Loucy (cell line): ENCODE data around the gene COMMD7.

Source experiments
- H2AFZ ChIP-seq: fragments of 200-600 bp; sonication (generic); 2 replicates; pipeline ENCODE4 v1.6.0; 2016; ENCODE audit warnings: antibody characterized with exemption, mild to moderate bottlenecking, low read length, moderate library complexity
- H3F3A ChIP-seq: fragments of 200-600 bp; 2 replicates; pipeline ENCODE4 v1.6.0; 2016; ENCODE audit warnings: antibody characterized with exemption, low read depth, mild to moderate bottlenecking
- H3K27me3 ChIP-seq: fragments of 200-600 bp; sonication (generic); 2 replicates; pipeline ENCODE4 v1.6.1; 2014; ENCODE audit warnings: low read length, mild to moderate bottlenecking; ENCODE audit not compliant: insufficient read depth, poor library complexity, severe bottlenecking
- H3K36me3 ChIP-seq: fragments of 200-600 bp; sonication (generic); 2 replicates; pipeline ENCODE4 v1.6.1; 2016; ENCODE audit warnings: low read length; ENCODE audit not compliant: insufficient read depth
- H3K4me1 ChIP-seq: fragments of 200-600 bp; sonication (generic); 2 replicates; pipeline ENCODE4 v1.5.1; 2014; ENCODE audit warnings: low read length, mild to moderate bottlenecking; ENCODE audit not compliant: insufficient read depth, poor library complexity, severe bottlenecking
- H3K4me2 ChIP-seq: fragments of 200-600 bp; sonication (generic); 2 replicates; pipeline ENCODE4 v1.6.0; 2014; ENCODE audit warnings: antibody characterized with exemption, low read length, low read depth, mild to moderate bottlenecking; ENCODE audit not compliant: poor library complexity, severe bottlenecking
- H3K4me3 ChIP-seq: fragments of 200-600 bp; sonication (generic); 2 replicates; pipeline ENCODE4 v1.5.1; 2014; ENCODE audit warnings: low read length, mild to moderate bottlenecking, mixed read lengths; ENCODE audit not compliant: poor library complexity, severe bottlenecking
- H3K79me2 ChIP-seq: fragments of 200-600 bp; sonication (generic); 2 replicates; pipeline ENCODE4 v1.6.1; 2014; ENCODE audit warnings: low read length; ENCODE audit not compliant: insufficient read depth
- H3K9ac ChIP-seq: fragments of 200-600 bp; sonication (generic); 2 replicates; pipeline ENCODE4 v1.6.0; 2014; ENCODE audit warnings: mild to moderate bottlenecking, low read depth, low read length, moderate library complexity; ENCODE audit not compliant: poor library complexity, severe bottlenecking
- H3K9me2 ChIP-seq: fragments of 200-600 bp; sonication (generic); replicated peaks from 2 replicates; pipeline ENCODE4 v1.6.1; 2016; ENCODE audit warnings: low read depth, low read length, mixed read lengths
- H3K9me3 ChIP-seq: fragments of 200-600 bp; sonication (generic); 2 replicates; pipeline ENCODE4 v1.6.1; 2014; ENCODE audit warnings: mild to moderate bottlenecking, antibody characterized with exemption, low read length, low read depth; ENCODE audit not compliant: insufficient read depth
- H4K20me1 ChIP-seq: fragments of 200-600 bp; sonication (generic); 2 replicates; pipeline ENCODE4 v1.6.0; 2014; ENCODE audit warnings: antibody characterized with exemption, low read length, mild to moderate bottlenecking; ENCODE audit not compliant: insufficient read depth, poor library complexity, severe bottlenecking
- CTCF ChIP-seq: fragments of 200-600 bp; sonication (generic); conservative IDR thresholded peaks from 2 replicates; pipeline ENCODE4 v1.5.1; 2014; ENCODE audit warnings: mild to moderate bottlenecking, antibody characterized with exemption, low read length
- EZH2phosphoT487 ChIP-seq: fragments of 200-600 bp; IDR thresholded peaks from 2 replicates; pipeline ENCODE4 v1.6.1; 2018; ENCODE audit warnings: antibody characterized with exemption, mild to moderate bottlenecking, moderate library complexity, borderline replicate concordance

COMMD7 gene

GRCh38 chr20:32664012-32664677, 79.1 kb downstream of the COMMD7 start:
- H3K4me1 ChIP-seq, result peaks cover 55% of the 10 kb centered on the region
- no peaks in the 10 kb centered on the region for H4K20me1 ChIP-seq
- no peaks in the 10 kb centered on the region for H3K27me3 ChIP-seq
- H3K9me3 ChIP-seq, result peaks cover 5% of the 10 kb centered on the region; the same call in 1 of the 2 replicates
- peak overlapping the region; percentile 73 for H3K9ac ChIP-seq
- H3K79me2 ChIP-seq, result peaks cover 26% of the 10 kb centered on the region
- no peaks in the 10 kb centered on the region for H3K36me3 ChIP-seq
- no peaks in the 10 kb centered on the region for H3F3A ChIP-seq
- no peaks in the 10 kb centered on the region for H3K9me2 ChIP-seq
- TF ChIP-seq CTCF, result no peak
- TF ChIP-seq EZH2phosphoT487, result no peak
- H3K4me2 ChIP-seq, result peak overlapping the region; percentile 53
- H2AFZ ChIP-seq, result no peak overlapping the region
- H3K4me3 ChIP-seq, result peak overlapping the region; percentile 46

- H3K4me1 ChIP-seq, result peaks cover 49% of the 10 kb centered on the region
- peaks cover 5% of the 10 kb centered on the region; the same call in 1 of the 2 replicates for H3K9me3 ChIP-seq
- peak overlapping the region; percentile 73 for H3K9ac ChIP-seq
- H3F3A ChIP-seq, result no peaks in the 10 kb centered on the region
- H3K36me3 ChIP-seq, result no peaks in the 10 kb centered on the region
- H3K27me3 ChIP-seq, result no peaks in the 10 kb centered on the region
- H3K9me2 ChIP-seq, result no peaks in the 10 kb centered on the region
- no peak overlapping the region for H2AFZ ChIP-seq
- peak overlapping the region; percentile 46 for H3K4me3 ChIP-seq
- peak overlapping the region; percentile 53 for H3K4me2 ChIP-seq
- TF ChIP-seq CTCF (no peak), EZH2phosphoT487 (no peak)
- no peaks in the 10 kb centered on the region for H4K20me1 ChIP-seq
- peaks cover 20% of the 10 kb centered on the region; the same call in 1 of the 2 replicates for H3K79me2 ChIP-seq
Observed at GRCh38 chr20:32663335-32664011, 79.8 kb downstream of the COMMD7 start.

GRCh38 chr20:32661820-32662528, 81.3 kb downstream of the COMMD7 start:
- Histone ChIP-seq H3K4me2 (no peak overlapping the region), H3K79me2 (peaks cover 10% of the 10 kb centered on the region; the same call in 1 of the 2 replicates), H3F3A (no peaks in the 10 kb centered on the region), H3K4me3 (no peak overlapping the region), H3K9me3 (peaks cover 5% of the 10 kb centered on the region; the same call in 1 of the 2 replicates), H3K36me3 (no peaks in the 10 kb centered on the region), H2AFZ (no peak overlapping the region), H4K20me1 (no peaks in the 10 kb centered on the region), H3K4me1 (peaks cover 38% of the 10 kb centered on the region), H3K9ac (no peak overlapping the region), H3K27me3 (no peaks in the 10 kb centered on the region), H3K9me2 (no peaks in the 10 kb centered on the region)
- TF ChIP-seq EZH2phosphoT487 (no peak), CTCF (peak; percentile 49)
